Measurements from ENCODE around the gene ACIN1.

ACIN1 gene

GRCh38 chr14:23043754-23044153, 51.2 kb downstream of the ACIN1 start:
- ChIA-PET CTCF (interaction anchor here (3.8 to 11.4 kb wide), 3 partner anchors 13 to 57 kb away, joined by 18 to 106 read pairs (median 22); partner anchors contain the start of gene CDH24), POLR2A (no interaction called here)
- DNase-seq (ENCODE audit: extremely low spot score) = no peak
- TF ChIP-seq, protein P1, sequence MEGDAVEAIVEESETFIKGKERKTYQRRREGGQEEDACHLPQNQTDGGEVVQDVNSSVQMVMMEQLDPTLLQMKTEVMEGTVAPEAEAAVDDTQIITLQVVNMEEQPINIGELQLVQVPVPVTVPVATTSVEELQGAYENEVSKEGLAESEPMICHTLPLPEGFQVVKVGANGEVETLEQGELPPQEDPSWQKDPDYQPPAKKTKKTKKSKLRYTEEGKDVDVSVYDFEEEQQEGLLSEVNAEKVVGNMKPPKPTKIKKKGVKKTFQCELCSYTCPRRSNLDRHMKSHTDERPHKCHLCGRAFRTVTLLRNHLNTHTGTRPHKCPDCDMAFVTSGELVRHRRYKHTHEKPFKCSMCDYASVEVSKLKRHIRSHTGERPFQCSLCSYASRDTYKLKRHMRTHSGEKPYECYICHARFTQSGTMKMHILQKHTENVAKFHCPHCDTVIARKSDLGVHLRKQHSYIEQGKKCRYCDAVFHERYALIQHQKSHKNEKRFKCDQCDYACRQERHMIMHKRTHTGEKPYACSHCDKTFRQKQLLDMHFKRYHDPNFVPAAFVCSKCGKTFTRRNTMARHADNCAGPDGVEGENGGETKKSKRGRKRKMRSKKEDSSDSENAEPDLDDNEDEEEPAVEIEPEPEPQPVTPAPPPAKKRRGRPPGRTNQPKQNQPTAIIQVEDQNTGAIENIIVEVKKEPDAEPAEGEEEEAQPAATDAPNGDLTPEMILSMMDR (IDR thresholded peaks at IDR 0.05; ENCODE audit: control extremely low read depth, extremely low read depth, low read depth, missing control alignments) = no peak

DNA sequence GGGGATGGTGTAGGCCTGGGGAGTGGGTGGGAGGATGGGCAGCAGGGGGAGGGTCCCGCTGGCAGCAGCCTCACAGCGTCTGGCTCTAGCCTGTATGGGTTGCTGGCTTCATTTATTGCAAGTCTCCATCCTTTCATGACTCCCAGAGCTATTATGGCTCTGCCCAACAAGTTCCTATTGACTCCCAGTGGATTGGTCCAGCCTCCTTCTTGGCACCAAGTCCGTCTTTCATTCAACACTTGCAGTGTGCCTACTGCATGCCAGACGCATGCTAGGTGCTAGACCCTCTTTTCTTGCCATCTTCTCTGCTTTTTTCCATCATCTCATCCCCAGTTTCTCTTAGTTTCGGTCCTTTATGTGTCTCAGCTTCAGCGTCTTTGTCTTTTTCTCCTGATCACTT, 51.8 kb downstream of the ACIN1 start:
- TF ChIP-seq, protein P1 (IDR thresholded peaks at IDR 0.05; ENCODE audit: control extremely low read depth, extremely low read depth, low read depth, missing control alignments) = no peak
- ChIA-PET POLR2A (no interaction called here), CTCF (interaction anchor here (1.0 to 11.4 kb wide), 6 partner anchors 13 to 56 kb away, joined by 3 to 106 read pairs (median 12); partner anchors contain the start of gene CDH24)
- no peak for DNase-seq (ENCODE audit: extremely low spot score)

DNA sequence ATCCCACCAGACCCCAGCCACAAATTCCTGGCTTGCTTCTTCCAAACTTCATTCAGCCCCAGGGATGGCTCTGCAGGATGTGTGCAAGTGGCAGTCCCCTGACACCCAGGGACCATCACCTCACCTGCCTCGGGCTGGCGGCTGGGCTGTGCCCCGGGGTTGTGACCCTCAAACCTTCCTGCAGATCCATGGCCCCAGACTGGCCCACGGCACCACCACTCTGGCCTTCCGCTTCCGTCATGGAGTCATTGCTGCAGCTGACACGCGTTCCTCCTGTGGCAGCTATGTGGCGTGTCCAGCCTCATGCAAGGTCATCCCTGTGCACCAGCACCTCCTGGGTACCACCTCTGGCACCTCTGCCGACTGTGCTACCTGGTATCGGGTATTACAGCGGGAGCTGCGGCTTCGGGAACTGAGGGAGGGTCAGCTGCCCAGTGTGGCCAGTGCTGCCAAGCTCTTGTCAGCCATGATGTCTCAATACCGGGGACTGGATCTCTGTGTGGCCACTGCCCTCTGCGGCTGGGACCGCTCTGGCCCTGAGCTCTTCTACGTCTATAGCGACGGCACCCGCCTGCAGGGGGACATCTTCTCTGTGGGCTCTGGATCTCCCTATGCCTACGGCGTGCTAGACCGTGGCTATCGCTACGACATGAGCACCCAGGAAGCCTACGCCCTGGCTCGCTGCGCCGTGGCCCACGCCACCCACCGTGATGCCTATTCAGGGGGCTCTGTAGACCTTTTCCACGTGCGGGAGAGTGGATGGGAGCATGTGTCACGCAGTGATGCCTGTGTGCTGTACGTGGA, 52.6 kb downstream of the ACIN1 start, which contains the start of gene PSMB11:
PSMB11 (plus strand) TSS at position 51 of the 804 bp plus-strand sequence; CDS start at position 65, 14 bp downstream.
- TF ChIP-seq, protein P1 (IDR thresholded peaks at IDR 0.05; ENCODE audit: control extremely low read depth, extremely low read depth, low read depth, missing control alignments) = no peak
- POLR2A ChIA-PET = no interaction called here
- no peak for DNase-seq (ENCODE audit: extremely low spot score)
- CTCF ChIA-PET = interaction anchor here (1.0 to 11.4 kb wide), 6 partner anchors 14 to 55 kb away, joined by 3 to 106 read pairs (median 12); partner anchors contain the start of gene CDH24

DNA sequence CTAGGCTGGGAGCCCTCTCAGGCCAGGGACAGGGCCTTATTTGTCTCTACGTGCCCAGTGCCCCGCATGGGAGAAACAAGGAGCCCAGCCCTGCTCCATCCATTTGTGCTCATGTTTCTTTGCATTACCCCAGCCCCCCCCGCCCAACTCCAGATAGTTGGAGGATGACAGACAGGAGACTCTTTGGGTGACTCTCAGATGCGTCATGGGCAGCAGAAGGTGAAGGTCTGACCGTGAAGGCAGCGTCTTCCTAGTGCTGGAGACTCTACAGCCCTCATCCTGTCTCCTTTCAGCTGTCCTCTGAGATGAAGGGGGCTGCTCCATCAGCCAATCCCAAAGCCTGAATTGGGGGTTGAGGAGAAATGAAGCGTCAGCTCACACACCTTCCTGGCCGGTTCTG, 53.2 kb downstream of the ACIN1 start:
- TF ChIP-seq, protein P1 (IDR thresholded peaks at IDR 0.05; ENCODE audit: control extremely low read depth, extremely low read depth, low read depth, missing control alignments) = no peak
- DNase-seq (ENCODE audit: extremely low spot score) = no peak
- ChIA-PET CTCF (interaction anchor here (3.8 to 11.4 kb wide), 3 partner anchors 15 to 55 kb away, joined by 18 to 106 read pairs (median 22); partner anchors contain the start of gene CDH24), POLR2A (no interaction called here)

DNA sequence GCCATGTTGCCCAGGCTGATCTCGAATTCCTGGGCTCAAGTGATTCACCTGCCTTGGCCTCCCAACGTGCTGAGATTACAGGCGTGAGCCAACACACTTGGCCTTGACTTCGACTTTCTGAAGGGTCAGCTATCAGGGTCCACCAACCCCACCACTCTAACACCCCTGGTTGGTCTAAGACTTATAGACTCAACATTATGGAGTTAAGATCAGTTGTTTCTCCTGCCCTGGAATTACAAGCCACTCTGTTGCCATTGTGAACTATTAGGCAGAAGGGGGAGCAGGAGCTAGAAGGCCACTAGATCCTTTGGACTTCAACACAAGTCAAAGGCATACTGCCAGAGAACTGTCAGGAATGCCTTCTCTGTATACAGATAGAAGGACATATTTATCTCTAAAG, 54.8 kb downstream of the ACIN1 start:
- TF ChIP-seq, protein P1 (IDR thresholded peaks at IDR 0.05; ENCODE audit: control extremely low read depth, extremely low read depth, low read depth, missing control alignments) = no peak
- DNase-seq (ENCODE audit: extremely low spot score) = no peak
- ChIA-PET POLR2A (no interaction called here), CTCF (interaction anchor here (1.0 to 11.4 kb wide), 8 partner anchors 8 to 58 kb away, joined by 3 to 106 read pairs (median 6); partner anchors contain the start of genes AJUBA and CDH24)

DNA sequence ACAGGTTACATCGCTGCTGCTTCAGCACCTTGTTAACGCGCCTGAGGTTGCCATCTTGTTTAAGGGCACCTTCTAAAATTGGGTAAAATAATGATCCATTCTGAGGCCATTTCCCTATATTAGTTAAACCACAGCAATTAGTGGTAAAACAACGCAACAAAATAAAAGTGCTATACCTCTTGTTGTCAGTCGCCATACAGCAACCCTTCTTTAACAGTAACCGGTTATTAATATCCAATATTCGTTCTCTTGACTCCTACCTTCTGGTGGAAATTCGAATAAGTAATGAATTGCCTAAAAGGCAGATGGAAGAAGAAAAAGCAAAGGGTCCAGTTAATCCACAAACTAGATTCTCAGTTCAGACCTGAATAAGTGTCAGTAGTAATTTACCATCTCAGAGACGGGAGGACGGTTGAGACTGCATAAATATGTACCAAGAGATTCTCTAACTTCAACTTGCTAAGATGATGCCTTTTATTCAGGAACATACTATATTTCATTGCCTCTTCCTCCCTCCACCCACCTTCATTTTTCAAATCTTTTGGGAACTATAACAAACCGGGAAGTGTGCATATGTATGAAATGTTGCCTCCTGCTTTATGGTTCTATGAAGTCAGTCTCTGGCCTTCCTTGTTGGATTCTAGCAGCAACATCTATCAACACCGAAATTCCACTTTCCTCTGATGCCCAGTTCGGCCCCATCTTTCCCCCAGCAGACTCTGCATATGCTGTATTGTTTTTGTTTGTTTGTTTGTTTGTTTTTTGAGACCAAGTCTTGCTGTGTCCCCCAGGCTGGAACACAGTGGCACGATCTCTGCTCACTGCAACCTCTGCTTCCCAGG, 59.4 kb downstream of the ACIN1 start:
- TF ChIP-seq, protein P1 (IDR thresholded peaks at IDR 0.05; ENCODE audit: control extremely low read depth, extremely low read depth, low read depth, missing control alignments) = no peak
- CTCF ChIA-PET = interaction anchor here (1.0 to 2.9 kb wide), 2 partner anchors 49 to 106 kb away, joined by 3 to 14 read pairs; partner anchors contain the start of gene PRMT5
- POLR2A ChIA-PET = no interaction called here
- DNase-seq (ENCODE audit: extremely low spot score) = no peak
